Measurements from ENCODE around the gene FGFRL1.

Gene FGFRL1

GRCh38 chr4:1024882-1025545, 13.6 kb downstream of the FGFRL1 start:
- DNase-seq, result no peak

- no peak for DNase-seq
These were observed 14.7 kb downstream of the FGFRL1 start for GRCh38 chr4:1026115-1026514.

GRCh38 chr4:1027219-1027914, 15.9 kb downstream of the FGFRL1 start:
- DNase-seq, result no peak

- no peak for DNase-seq
These were observed 16.5 kb downstream of the FGFRL1 start for GRCh38 chr4:1027915-1028238.

- DNase-seq, result no peak
These were observed 17.3 kb downstream of the FGFRL1 start for GRCh38 chr4:1028574-1029220.

GRCh38 chr4:1029529-1029928, 18.1 kb downstream of the FGFRL1 start:
- no peak for DNase-seq

- no peak for DNase-seq
These were observed 18.6 kb downstream of the FGFRL1 start for GRCh38 chr4:1030031-1030430.

GRCh38 chr4:1030559-1030958, 19.1 kb downstream of the FGFRL1 start:
- no peak for DNase-seq

- DNase-seq, result no peak
These were observed 19.9 kb downstream of the FGFRL1 start for GRCh38 chr4:1031346-1031745.

GRCh38 chr4:1031956-1032795, 20.8 kb downstream of the FGFRL1 start:
- no peak for DNase-seq

- no peak for DNase-seq
These were observed 21.4 kb downstream of the FGFRL1 start for GRCh38 chr4:1032861-1033260.

- no peak for DNase-seq
These were observed 22.6 kb downstream of the FGFRL1 start for GRCh38 chr4:1033840-1034551.

GRCh38 chr4:1035510-1035909, 24.1 kb downstream of the FGFRL1 start:
- no peak for DNase-seq

GRCh38 chr4:1036095-1036494, 24.7 kb downstream of the FGFRL1 start:
- no peak for DNase-seq

- no peak for DNase-seq
These were observed 25.8 kb downstream of the FGFRL1 start for GRCh38 chr4:1036976-1037810.

- no peak for DNase-seq
These were observed 27.6 kb downstream of the FGFRL1 start for GRCh38 chr4:1038948-1039492.

GRCh38 chr4:1039493-1040343, 28.3 kb downstream of the FGFRL1 start:
- DNase-seq, result no peak

GRCh38 chr4:1040344-1041146, 29.1 kb downstream of the FGFRL1 start:
- DNase-seq, result no peak

- DNase-seq, result no peak
These were observed 29.9 kb downstream of the FGFRL1 start for GRCh38 chr4:1041147-1041935.
